RCC 7860 (cell line): Measurements from ENCODE around the gene SGTA.
"Not testable (repeated sequence)": the region's sequence is repeated elsewhere in the genome, so short reads cannot be mapped to it uniquely, and the experiment has no call there.

Source experiments
- DNase-seq: peaks from one replicate; pipeline ENCODE4 v3.0.0-alpha.2; 2015; ENCODE audit warnings: low spot score
- FAIRE-seq: peaks from 2 replicates; lab custom pipeline; 2012; peaks lifted over from hg19 to GRCh38; lab: Jason Lieb, UNC

The SGTA gene

GRCh38 chr19:2782936-2783780 lies at the start of gene SGTA:
Gene SGTA (minus strand): TSS chr19:2783273. CDS start chr19:2769068, 14,205 bp downstream.
- DNase-seq (peak; percentile 97), FAIRE-seq (peak; percentile 80)

- DNase-seq = peak; percentile 14
- no peak for FAIRE-seq
Measured at GRCh38 chr19:2827840-2828489, 44.9 kb upstream of the SGTA start.

- DNase-seq = no peak
- FAIRE-seq = no peak
Measured at GRCh38 chr19:2827022-2827421, 43.9 kb upstream of the SGTA start.

- FAIRE-seq (no peak), DNase-seq (no peak)
Measured at GRCh38 chr19:2824129-2824528, 41.1 kb upstream of the SGTA start.

- FAIRE-seq = no peak
Measured at GRCh38 chr19:2823646-2824045, 40.6 kb upstream of the SGTA start.

GRCh38 chr19:2822846-2823245 lies 39.8 kb upstream of the SGTA start:
- no peak for FAIRE-seq
- no peak for DNase-seq

More at GRCh38 chr19:2823646-2824045, 40.6 kb upstream of the SGTA start:
- DNase-seq = no peak

GRCh38 chr19:2820112-2820702 lies 37.1 kb upstream of the SGTA start:
- DNase-seq (no peak), FAIRE-seq (no peak)

GRCh38 chr19:2819540-2820111 lies 36.6 kb upstream of the SGTA start, which contains the start of gene ZNF554:
Gene ZNF554 (plus strand): TSS chr19:2819868. CDS start chr19:2820072, 204 bp downstream.
- DNase-seq (peak; percentile 83), FAIRE-seq (peak; percentile 23)

- peak; percentile 4 for DNase-seq
- not testable (repeated sequence) for FAIRE-seq
Measured at GRCh38 chr19:2817237-2817829, 34.3 kb upstream of the SGTA start.

GRCh38 chr19:2816641-2817040 lies 33.6 kb upstream of the SGTA start:
- no peak for FAIRE-seq
- no peak for DNase-seq

GRCh38 chr19:2815923-2816322 lies 32.9 kb upstream of the SGTA start:
- DNase-seq (no peak), FAIRE-seq (no peak)

- FAIRE-seq = no peak
- DNase-seq = no peak
Measured at GRCh38 chr19:2815191-2815614, 32.1 kb upstream of the SGTA start.

- FAIRE-seq = no peak
Measured at GRCh38 chr19:2814426-2814825, 31.4 kb upstream of the SGTA start.

GRCh38 chr19:2813235-2814160 lies 30.4 kb upstream of the SGTA start:
- no peak for DNase-seq
- FAIRE-seq = no peak

More at GRCh38 chr19:2814426-2814825, 31.4 kb upstream of the SGTA start:
- DNase-seq = no peak

- DNase-seq (no peak), FAIRE-seq (no peak)
Measured at GRCh38 chr19:2812414-2813234, 29.6 kb upstream of the SGTA start.

- FAIRE-seq = no peak
- no peak for DNase-seq
Measured at GRCh38 chr19:2811735-2812413, 28.8 kb upstream of the SGTA start.

GRCh38 chr19:2811221-2811722 lies 28.2 kb upstream of the SGTA start:
- FAIRE-seq = no peak
- DNase-seq = no peak
